BLaER1 (cell line): ENCODE results near the gene CHAC2.
"Not testable (repeated sequence)": the region's sequence is repeated elsewhere in the genome, so short reads cannot be mapped to it uniquely, and the experiment has no call there.

Source experiments
- H3K27ac ChIP-seq: shearing (Covaris generic); formaldehyde crosslinking; 2 replicates; pipeline ENCODE4 v1.8.1; 2022
- H3K27me3 ChIP-seq: shearing (Covaris generic); formaldehyde crosslinking; 2 replicates; pipeline ENCODE4 v1.8.1; 2022
- H3K36me3 ChIP-seq: shearing (Covaris generic); formaldehyde crosslinking; 2 replicates; pipeline ENCODE4 v1.8.1; 2022
- H3K4me1 ChIP-seq: shearing (Covaris generic); formaldehyde crosslinking; 2 replicates; pipeline ENCODE4 v1.8.1; 2022
- H3K4me2 ChIP-seq: shearing (Covaris generic); formaldehyde crosslinking; 2 replicates; pipeline ENCODE4 v1.8.1; 2022
- H3K4me3 ChIP-seq: shearing (Covaris generic); formaldehyde crosslinking; 2 replicates; pipeline ENCODE4 v1.8.1; 2022
- H3K9ac ChIP-seq: shearing (Covaris generic); formaldehyde crosslinking; 2 replicates; pipeline ENCODE4 v1.8.1; 2022
- H3K9me3 ChIP-seq: shearing (Covaris generic); formaldehyde crosslinking; 2 replicates; pipeline ENCODE4 v1.8.1; 2022
- H4K20me1 ChIP-seq: shearing (Covaris generic); formaldehyde crosslinking; 2 replicates; pipeline ENCODE4 v1.8.1; 2022
- Cebpa-rat ChIP-seq: shearing (Covaris generic); IDR thresholded peaks from 2 replicates; pipeline ENCODE4 v1.8.1; 2022

The CHAC2 gene

GRCh38 chr2:53767405-53768241 lies at the start of gene CHAC2:
Gene CHAC2 (plus strand): TSS chr2:53767804. CDS start chr2:53767887, 83 bp downstream.
- H3K27ac ChIP-seq = peak within 1 kb of the TSS; percentile 92
- no peaks in the 10 kb centered on the region for H4K20me1 ChIP-seq
- H3K4me2 ChIP-seq = peak within 1 kb of the TSS; percentile 91
- H3K9ac ChIP-seq = peak within 1 kb of the TSS; percentile 93
- H3K4me1 ChIP-seq = peaks cover 25% of the 10 kb centered on the region
- no peaks in the 10 kb centered on the region for H3K9me3 ChIP-seq
- H3K27me3 ChIP-seq = no peaks in the 10 kb centered on the region
- H3K4me3 ChIP-seq = peak within 1 kb of the TSS; percentile 93
- no peak for TF ChIP-seq Cebpa-rat
- H3K36me3 ChIP-seq = peaks cover 24% of the 10 kb centered on the region

- H3K9ac ChIP-seq = not testable (repeated sequence)
These were observed 46.7 kb upstream of the CHAC2 start for GRCh38 chr2:53720944-53721343.

GRCh38 chr2:53724536-53724935 lies 43.1 kb upstream of the CHAC2 start:
- no peak for TF ChIP-seq Cebpa-rat
- Histone ChIP-seq H3K27me3 (no peaks in the 10 kb centered on the region), H4K20me1 (peaks cover 16% of the 10 kb centered on the region; the same call in 1 of the 2 replicates), H3K9ac (no peak overlapping the region), H3K4me1 (no peaks in the 10 kb centered on the region), H3K27ac (no peak overlapping the region), H3K4me2 (no peak overlapping the region), H3K36me3 (peaks cover 31% of the 10 kb centered on the region), H3K4me3 (no peak overlapping the region), H3K9me3 (0 out of 2 replicates have a peak, but pooled peaks cover 4% of the 10 kb centered on the region)

More at GRCh38 chr2:53720944-53721343, 46.7 kb upstream of the CHAC2 start:
- H3K36me3 ChIP-seq = peaks cover 44% of the 10 kb centered on the region
- peaks cover 11% of the 10 kb centered on the region; the same call in 1 of the 2 replicates for H3K9me3 ChIP-seq
- not testable (repeated sequence) for H3K27me3 ChIP-seq, H3K4me3 ChIP-seq, H3K27ac ChIP-seq, H3K4me2 ChIP-seq, H3K4me1 ChIP-seq
- H4K20me1 ChIP-seq = peaks cover 16% of the 10 kb centered on the region; the same call in 1 of the 2 replicates

GRCh38 chr2:53725662-53726061 lies 41.9 kb upstream of the CHAC2 start:
- Histone ChIP-seq H3K27me3 (no peaks in the 10 kb centered on the region), H3K4me1 (no peaks in the 10 kb centered on the region), H3K4me3 (no peak overlapping the region), H3K9ac (no peak overlapping the region), H3K4me2 (no peak overlapping the region), H3K36me3 (peaks cover 33% of the 10 kb centered on the region), H3K9me3 (peaks cover 8% of the 10 kb centered on the region; the same call in 1 of the 2 replicates), H4K20me1 (peaks cover 16% of the 10 kb centered on the region; the same call in 1 of the 2 replicates), H3K27ac (no peak overlapping the region)
- no peak for TF ChIP-seq Cebpa-rat

- Histone ChIP-seq H4K20me1 (peaks cover 6% of the 10 kb centered on the region; the same call in 1 of the 2 replicates), H3K36me3 (peaks cover 43% of the 10 kb centered on the region)
These were observed 39.7 kb upstream of the CHAC2 start for GRCh38 chr2:53727921-53728320.

GRCh38 chr2:53729143-53729762 lies 38.4 kb upstream of the CHAC2 start:
- Histone ChIP-seq H3K36me3 (peaks cover 55% of the 10 kb centered on the region), H3K27me3 (no peaks in the 10 kb centered on the region), H3K4me2 (no peak overlapping the region), H3K4me3 (no peak overlapping the region), H4K20me1 (no peaks in the 10 kb centered on the region), H3K27ac (no peak overlapping the region), H3K4me1 (peaks cover 11% of the 10 kb centered on the region), H3K9me3 (peaks cover 20% of the 10 kb centered on the region), H3K9ac (no peak overlapping the region)
- TF ChIP-seq Cebpa-rat = no peak

More at GRCh38 chr2:53727921-53728320, 39.7 kb upstream of the CHAC2 start:
- Histone ChIP-seq H3K4me3 (no peak overlapping the region), H3K9ac (no peak overlapping the region), H3K4me2 (no peak overlapping the region), H3K27me3 (no peaks in the 10 kb centered on the region), H3K4me1 (no peaks in the 10 kb centered on the region), H3K27ac (no peak overlapping the region), H3K9me3 (peaks cover 20% of the 10 kb centered on the region)
- TF ChIP-seq Cebpa-rat = no peak

GRCh38 chr2:53737091-53737490 lies 30.5 kb upstream of the CHAC2 start:
- H3K4me3 ChIP-seq = no peak overlapping the region
- no peak overlapping the region for H3K4me2 ChIP-seq
- no peaks in the 10 kb centered on the region for H4K20me1 ChIP-seq
- H3K27me3 ChIP-seq = no peaks in the 10 kb centered on the region
- H3K4me1 ChIP-seq = peaks cover 12% of the 10 kb centered on the region
- peaks cover 13% of the 10 kb centered on the region for H3K9me3 ChIP-seq
- TF ChIP-seq Cebpa-rat = no peak
- H3K9ac ChIP-seq = no peak overlapping the region
- peaks cover 57% of the 10 kb centered on the region for H3K36me3 ChIP-seq
- no peak overlapping the region for H3K27ac ChIP-seq

- Histone ChIP-seq H3K27ac (no peak overlapping the region), H3K27me3 (no peaks in the 10 kb centered on the region), H4K20me1 (no peaks in the 10 kb centered on the region), H3K9ac (no peak overlapping the region), H3K4me2 (no peak overlapping the region), H3K36me3 (peaks cover 58% of the 10 kb centered on the region), H3K4me1 (peaks cover 4% of the 10 kb centered on the region), H3K4me3 (no peak overlapping the region), H3K9me3 (peaks cover 13% of the 10 kb centered on the region)
- no peak for TF ChIP-seq Cebpa-rat
These were observed 28.6 kb upstream of the CHAC2 start for GRCh38 chr2:53739032-53739431.

- Histone ChIP-seq H3K9me3 (peaks cover 5% of the 10 kb centered on the region; the same call in 1 of the 2 replicates), H3K4me2 (no peak overlapping the region), H3K36me3 (peaks cover 48% of the 10 kb centered on the region), H3K9ac (no peak overlapping the region), H3K4me1 (peaks cover 7% of the 10 kb centered on the region), H3K4me3 (no peak overlapping the region), H4K20me1 (no peaks in the 10 kb centered on the region), H3K27ac (no peak overlapping the region), H3K27me3 (no peaks in the 10 kb centered on the region)
- TF ChIP-seq Cebpa-rat = no peak
These were observed 27.4 kb upstream of the CHAC2 start for GRCh38 chr2:53740170-53740569.
